ENCODE measurements around the gene CBX4. TPM values are rescaled to one million over a fixed set of nuclear protein-coding genes. Genes with fewer than 3 reads are reported as not detected.

The CBX4 gene
- total and polyA plus RNA-seq, 12 donors: 9.4 to 38.2 (median 24.6) TPM

DNA sequence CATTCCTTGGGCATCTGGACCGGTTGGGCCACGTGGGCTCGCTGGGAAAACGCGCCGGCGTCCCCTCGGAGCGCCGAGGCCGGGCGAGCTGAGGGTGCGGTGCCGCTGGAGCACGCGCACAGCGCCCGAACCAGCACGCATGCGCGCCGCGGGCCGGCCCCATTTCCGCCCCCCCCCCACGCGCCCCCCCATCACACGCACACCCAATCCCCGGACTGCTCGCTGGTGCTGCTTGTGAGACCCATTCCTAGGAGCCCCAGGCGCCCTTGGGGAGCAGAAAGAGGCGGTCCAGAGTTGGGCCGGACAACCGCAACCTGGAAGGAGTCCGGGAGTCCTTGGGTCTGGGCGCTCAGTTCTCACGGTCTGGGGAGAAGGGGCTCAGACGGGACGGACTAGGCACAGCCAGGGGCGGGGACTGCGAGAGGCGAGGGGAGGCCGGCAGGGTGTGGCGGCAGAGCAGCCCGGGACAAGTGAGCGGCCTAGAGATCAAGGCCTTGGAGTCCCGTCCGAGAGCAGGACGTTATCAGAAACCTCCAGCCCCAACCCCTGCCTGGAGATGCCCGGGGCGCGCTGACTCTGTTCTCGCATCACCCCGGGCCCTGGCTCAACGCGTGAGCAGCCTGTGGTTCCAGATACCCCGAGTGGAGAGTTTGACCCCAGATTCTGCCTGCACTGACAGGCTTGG is 36.4 kb downstream of the CBX4 start:
- Histone ChIP-seq H3K4me3 (no peak overlapping the region), H3K36me3 (peaks cover 0 to 8% (median 0%) of the 10 kb centered on the region in 9 donors), H3K27me3 (peaks cover 87 to 100% (median 99%) of the 10 kb centered on the region in 7 donors), H3K27ac (no peak overlapping the region), H3K9me3 (no peaks in the 10 kb centered on the region), H3K4me1 (peaks cover 23 to 71% (median 57%) of the 10 kb centered on the region in 9 donors)
- intact Hi-C loops (cut with DNase I): loop anchor here in 5 of 10 donors (5.0 kb wide), 2 partner anchors 34 to 39 kb away; partner anchors contain the start of gene CBX4 (in 2 of the 5)
- 3 to 5% methylated on average over 57 of the region's 57 CpGs for WGBS, 2 donors
- ATAC-seq (peak in 1 of 8 donors; percentile 7), DNase-seq (no peak)
- TF ChIP-seq, protein P1, sequence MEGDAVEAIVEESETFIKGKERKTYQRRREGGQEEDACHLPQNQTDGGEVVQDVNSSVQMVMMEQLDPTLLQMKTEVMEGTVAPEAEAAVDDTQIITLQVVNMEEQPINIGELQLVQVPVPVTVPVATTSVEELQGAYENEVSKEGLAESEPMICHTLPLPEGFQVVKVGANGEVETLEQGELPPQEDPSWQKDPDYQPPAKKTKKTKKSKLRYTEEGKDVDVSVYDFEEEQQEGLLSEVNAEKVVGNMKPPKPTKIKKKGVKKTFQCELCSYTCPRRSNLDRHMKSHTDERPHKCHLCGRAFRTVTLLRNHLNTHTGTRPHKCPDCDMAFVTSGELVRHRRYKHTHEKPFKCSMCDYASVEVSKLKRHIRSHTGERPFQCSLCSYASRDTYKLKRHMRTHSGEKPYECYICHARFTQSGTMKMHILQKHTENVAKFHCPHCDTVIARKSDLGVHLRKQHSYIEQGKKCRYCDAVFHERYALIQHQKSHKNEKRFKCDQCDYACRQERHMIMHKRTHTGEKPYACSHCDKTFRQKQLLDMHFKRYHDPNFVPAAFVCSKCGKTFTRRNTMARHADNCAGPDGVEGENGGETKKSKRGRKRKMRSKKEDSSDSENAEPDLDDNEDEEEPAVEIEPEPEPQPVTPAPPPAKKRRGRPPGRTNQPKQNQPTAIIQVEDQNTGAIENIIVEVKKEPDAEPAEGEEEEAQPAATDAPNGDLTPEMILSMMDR (IDR thresholded peaks at IDR 0.05): no peak

DNA sequence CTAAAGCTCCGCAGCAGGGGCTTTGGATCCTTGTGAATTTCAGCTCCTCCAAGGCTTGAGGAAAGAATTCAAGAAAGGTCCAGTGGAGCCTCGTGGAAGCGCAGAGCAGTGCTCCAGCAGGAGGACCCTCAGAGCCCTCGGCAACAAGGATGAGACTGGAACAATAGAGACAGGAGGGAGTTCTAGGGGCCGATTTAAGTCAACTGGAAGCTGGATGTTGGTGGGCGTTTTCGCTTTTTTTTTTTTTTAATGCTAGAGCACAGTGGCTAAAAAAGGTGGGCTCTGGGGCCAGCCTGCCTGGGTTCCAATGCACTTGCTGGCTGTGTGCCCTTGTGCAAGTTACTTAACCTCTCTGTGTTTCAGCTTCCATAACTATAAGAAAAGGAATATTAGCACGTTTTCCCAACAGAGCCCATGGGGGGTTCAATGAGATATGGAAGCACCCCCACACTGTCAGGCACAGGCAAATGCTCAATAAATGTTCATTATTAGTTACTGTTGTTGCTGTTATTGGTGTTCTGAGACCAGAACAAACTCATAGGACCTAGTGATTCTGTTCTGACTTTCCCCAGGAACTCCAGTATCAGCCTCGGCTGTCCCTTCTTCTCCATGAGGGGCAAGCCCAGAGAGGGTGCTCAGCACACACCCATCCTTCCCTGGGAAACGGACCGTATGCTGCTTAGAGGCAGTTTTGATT is 37.1 kb downstream of the CBX4 start:
- no peak for ATAC-seq
- Histone ChIP-seq H3K4me3 (no peak overlapping the region), H3K36me3 (peaks cover 0 to 8% (median 0%) of the 10 kb centered on the region in 9 donors), H3K9me3 (no peaks in the 10 kb centered on the region), H3K27me3 (peaks cover 88 to 99% (median 95%) of the 10 kb centered on the region in 7 donors), H3K27ac (no peak overlapping the region), H3K4me1 (peaks cover 25 to 73% (median 59%) of the 10 kb centered on the region in 9 donors)
- no peak for DNase-seq
- intact Hi-C loops (cut with DNase I): loop anchor here in 5 of 10 donors (5.0 kb wide), 2 partner anchors 35 to 40 kb away; partner anchors contain the start of gene CBX4 (in 2 of the 5)
- TF ChIP-seq, protein P1 (IDR thresholded peaks at IDR 0.05): no peak
- 4 to 9% methylated on average over 11 of the region's 11 CpGs for WGBS, 2 donors

DNA sequence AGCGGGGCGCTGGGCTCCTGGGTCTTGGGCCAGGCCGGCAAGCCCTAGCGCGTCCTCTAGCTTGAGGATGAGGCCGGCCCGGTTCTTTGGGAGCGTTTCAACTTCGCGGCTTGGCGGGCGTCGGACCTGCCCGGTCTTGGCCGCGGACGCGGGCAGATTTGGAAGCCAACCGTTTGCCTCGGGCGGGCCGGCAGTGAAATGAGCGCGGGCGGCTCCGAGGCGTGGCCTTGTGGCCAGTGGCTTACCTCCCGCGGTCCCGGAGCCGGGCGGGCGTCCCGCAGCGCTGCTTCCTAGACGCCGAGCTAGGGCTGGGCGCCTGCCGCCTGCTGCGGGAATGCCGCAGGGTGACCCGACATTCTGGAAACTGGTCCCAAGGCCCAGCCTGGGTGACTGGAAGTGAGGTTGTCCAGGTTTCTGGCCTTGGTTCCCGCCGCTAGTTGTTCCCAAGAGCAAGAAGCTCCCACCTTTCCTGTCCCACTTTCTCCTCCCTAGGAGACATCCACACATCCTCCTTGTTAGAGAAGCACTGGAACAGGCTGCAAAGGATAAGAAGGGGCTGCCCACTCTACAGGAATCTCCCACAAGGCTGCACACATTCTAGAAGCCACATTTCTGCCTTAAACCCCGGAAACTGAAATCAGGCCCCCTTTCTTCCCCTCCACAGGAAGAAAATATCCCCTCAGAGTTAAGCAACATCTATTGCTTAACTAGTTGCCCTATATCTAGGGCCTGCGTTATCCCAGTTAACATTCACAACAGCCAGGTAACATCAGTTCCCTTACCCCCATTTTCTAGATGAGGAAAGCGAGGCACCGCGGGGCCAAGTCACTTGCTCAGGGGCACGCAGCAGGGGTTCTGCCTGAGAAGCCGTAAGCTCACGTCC is 37.8 kb downstream of the CBX4 start:
- Histone ChIP-seq H3K4me3 (peak overlapping the region in 5 of 10 donors; percentile 7 to 27 (median 13)), H3K36me3 (peaks cover 0 to 8% (median 0%) of the 10 kb centered on the region in 9 donors), H3K27ac (no peak overlapping the region), H3K4me1 (peaks cover 25 to 74% (median 59%) of the 10 kb centered on the region in 9 donors), H3K27me3 (peaks cover 83 to 92% (median 87%) of the 10 kb centered on the region in 7 donors), H3K9me3 (no peaks in the 10 kb centered on the region)
- no peak for DNase-seq
- intact Hi-C loops (cut with DNase I): loop anchor here in 5 of 10 donors (5.0 kb wide), 2 partner anchors 36 to 41 kb away; partner anchors contain the start of gene CBX4 (in 2 of the 5)
- no peak for ATAC-seq
- 3 to 7% methylated on average over 52 of the region's 52 CpGs for WGBS, 2 donors
- TF ChIP-seq, protein P1 (IDR thresholded peaks at IDR 0.05): no peak
